HG03108 (cell line): Measurements from ENCODE around the gene DDRGK1.

Experiments
- ATAC-seq: cut with Tn5 transposase; IDR thresholded peaks from one replicate; pipeline ENCODE4 v1.9.1; 2021; ENCODE audit warnings: moderate library complexity; ENCODE audit not compliant: unreplicated experiment

Gene DDRGK1

GRCh38 chr20:3237011-3237957 lies 32.8 kb upstream of the DDRGK1 start:
- ATAC-seq = no peak

- no peak for ATAC-seq
Measured at GRCh38 chr20:3235666-3236324, 31.3 kb upstream of the DDRGK1 start.

- ATAC-seq = no peak
Measured at GRCh38 chr20:3233991-3234498, 29.6 kb upstream of the DDRGK1 start.

GRCh38 chr20:3233131-3233990 lies 28.9 kb upstream of the DDRGK1 start:
- no peak for ATAC-seq

GRCh38 chr20:3231889-3232588 lies 27.6 kb upstream of the DDRGK1 start:
- ATAC-seq = no peak

- no peak for ATAC-seq
Measured at GRCh38 chr20:3231116-3231515, 26.6 kb upstream of the DDRGK1 start.

- ATAC-seq = no peak
Measured at GRCh38 chr20:3229798-3230197, 25.3 kb upstream of the DDRGK1 start.

GRCh38 chr20:3229158-3229557 lies 24.7 kb upstream of the DDRGK1 start:
- ATAC-seq = no peak

- no peak for ATAC-seq
Measured at GRCh38 chr20:3228750-3229032, 24.2 kb upstream of the DDRGK1 start.

- ATAC-seq = no peak
Measured at GRCh38 chr20:3227936-3228749, 23.7 kb upstream of the DDRGK1 start.

GRCh38 chr20:3227506-3227905 lies 23.0 kb upstream of the DDRGK1 start:
- ATAC-seq = no peak

GRCh38 chr20:3226864-3227263 lies 22.4 kb upstream of the DDRGK1 start:
- no peak for ATAC-seq

- ATAC-seq = no peak
Measured at GRCh38 chr20:3226093-3226492, 21.6 kb upstream of the DDRGK1 start.

GRCh38 chr20:3224681-3225421 lies 20.4 kb upstream of the DDRGK1 start:
- no peak for ATAC-seq

- no peak for ATAC-seq
Measured at GRCh38 chr20:3223994-3224680, 19.7 kb upstream of the DDRGK1 start.

GRCh38 chr20:3223651-3223993 lies 19.1 kb upstream of the DDRGK1 start:
- no peak for ATAC-seq

GRCh38 chr20:3222635-3223600 lies 18.4 kb upstream of the DDRGK1 start:
- no peak for ATAC-seq
